ENCODE data around the gene GOLGA6A.

DNA sequence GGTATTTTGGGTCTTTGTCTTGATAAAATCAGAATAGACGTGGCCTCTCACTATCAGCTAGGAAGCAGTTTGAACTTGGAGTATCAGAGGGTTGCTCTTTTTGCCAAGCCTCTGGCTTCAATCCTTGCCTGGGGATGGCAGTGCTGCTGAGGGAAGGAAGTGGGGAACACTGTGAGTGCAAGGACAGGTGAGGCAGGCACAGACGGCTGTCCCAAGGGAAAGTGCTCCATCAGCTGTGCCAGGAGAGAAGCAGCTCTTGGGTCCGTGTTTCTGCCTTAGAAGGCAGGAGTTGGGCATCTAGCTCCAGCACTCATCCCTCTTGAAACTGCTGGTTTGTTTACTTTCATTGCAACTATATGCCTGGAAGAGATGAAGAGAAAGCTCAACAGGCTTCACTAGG is 54.7 kb downstream of the GOLGA6A start:
- TF ChIP-seq CTCF (IDR thresholded peaks at IDR 0.05): no peak
- TF ChIP-seq POLR2AphosphoS5 (IDR thresholded peaks at IDR 0.05): peak in 1 of 2 donors; percentile 24
